HepG2 (cell line): ENCODE results near the gene DDX49. TPM values are rescaled to one million over a fixed set of nuclear protein-coding genes. Genes with fewer than 3 reads are reported as not detected.

Source experiments
- ARHGAP35 ChIP-seq: sonication (generic); formaldehyde crosslinking; IDR thresholded peaks from 2 replicates; pipeline ENCODE4 v1.9.0; 2022; ENCODE audit warnings: mild to moderate bottlenecking, inconsistent platforms, moderate library complexity, missing genetic modification reagents, borderline replicate concordance
- HDAC1 ChIP-seq: sonication (generic); formaldehyde crosslinking; IDR thresholded peaks from 2 replicates; pipeline ENCODE4 v1.5.1; 2020; ENCODE audit warnings: mild to moderate bottlenecking, missing genetic modification reagents
- KLF12 ChIP-seq: sonication (generic); formaldehyde crosslinking; IDR thresholded peaks from 2 replicates; pipeline ENCODE4 v1.4.0; 2020; ENCODE audit warnings: missing genetic modification reagents, borderline replicate concordance
- MAF1 ChIP-seq: sonication (generic); formaldehyde crosslinking; IDR thresholded peaks from 2 replicates; pipeline ENCODE4 v1.5.0; 2020; ENCODE audit warnings: missing genetic modification reagents, borderline replicate concordance
- NR2F2 ChIP-seq: IDR thresholded peaks from 2 replicates; pipeline ENCODE4 v1.6.1; 2012; ENCODE audit warnings: low read depth, inconsistent platforms, borderline replicate concordance
- PAXIP1 ChIP-seq: sonication (generic); formaldehyde crosslinking; conservative IDR thresholded peaks from 2 replicates; pipeline ENCODE4 v1.4.0; 2020; ENCODE audit warnings: mild to moderate bottlenecking, missing genetic modification reagents, moderate library complexity
- PLRG1 ChIP-seq: fragments of 450-650 bp; conservative IDR thresholded peaks from 2 replicates; pipeline ENCODE4 v1.6.1; 2016
- RXRB ChIP-seq: IDR thresholded peaks from 2 replicates; pipeline ENCODE4 v1.6.1; 2016; ENCODE audit warnings: borderline replicate concordance, missing genetic modification reagents, missing compliant biosample characterization
- SNAI1 ChIP-seq: sonication (generic); formaldehyde crosslinking; IDR thresholded peaks from 2 replicates; pipeline ENCODE4 v1.5.0; 2020; ENCODE audit warnings: mild to moderate bottlenecking, missing genetic modification reagents, borderline replicate concordance
- ZNF24 ChIP-seq: fragments of 450-650 bp; IDR thresholded peaks from 2 replicates; pipeline ENCODE4 v1.6.1; 2017; ENCODE audit warnings: antibody characterized with exemption, mild to moderate bottlenecking
- polyA plus RNA-seq, 8 experiments: library from polyadenylated mRNA; depleted of rRNA in 3 of 8; stranded (reverse) in 7 of 8; unstranded in 1 of 8; fragments of >200 nt; fragmentation: Illumina TruSeq in 4 of 8; extraction: Trizol in 4 of 8; gene quantifications; 2 replicates each; pipeline versions ENCODE4 v1.2.1 to v1.2.3, GENCODE V29; 2011 to 2016; ENCODE audit warnings: low read depth in 4 of 8, missing spikeins in 1 of 8, mixed read lengths in 1 of 8; ENCODE audit not compliant: insufficient read depth in 1 of 8
- total RNA-seq, 5 experiments: library from RNA; depleted of rRNA; stranded (reverse); fragments of >200 nt; fragmentation: Illumina TruSeq; extraction: Trizol; gene quantifications; 2 replicates each; pipeline ENCODE4 v1.2.3, GENCODE V29; 2016; ENCODE audit warnings: low read depth in 1 of 5
- TF ChIP-seq, protein P1 (sequence below): sonication (generic); formaldehyde crosslinking; IDR thresholded peaks from 2 replicates; pipeline ENCODE4 v1.5.0; 2020; ENCODE audit warnings: mild to moderate bottlenecking, missing genetic modification reagents, borderline replicate concordance
- TF ChIP-seq, protein P2 (sequence below): sonication (generic); formaldehyde crosslinking; IDR thresholded peaks from 2 replicates; pipeline ENCODE4 v1.8.0; 2022; ENCODE audit warnings: missing genetic modification reagents, mild to moderate bottlenecking, borderline replicate concordance
- TF ChIP-seq, protein P3 (sequence below): sonication (generic); formaldehyde crosslinking; IDR thresholded peaks from 2 replicates; pipeline ENCODE4 v1.4.0; 2020; ENCODE audit warnings: missing genetic modification reagents
- TF ChIP-seq, protein P4 (sequence below): IDR thresholded peaks from 2 replicates; pipeline ENCODE4 v1.6.1; 2016; ENCODE audit warnings: mild to moderate bottlenecking, missing biosample characterization, missing genetic modification reagents

DDX49 gene
- total and polyA plus RNA-seq, 2 of the 13 experiments (the other 11 are each of a cell fraction or from before 2014, with no cell fraction given) = 27.0 to 46.2 TPM

- TF ChIP-seq, protein P1, sequence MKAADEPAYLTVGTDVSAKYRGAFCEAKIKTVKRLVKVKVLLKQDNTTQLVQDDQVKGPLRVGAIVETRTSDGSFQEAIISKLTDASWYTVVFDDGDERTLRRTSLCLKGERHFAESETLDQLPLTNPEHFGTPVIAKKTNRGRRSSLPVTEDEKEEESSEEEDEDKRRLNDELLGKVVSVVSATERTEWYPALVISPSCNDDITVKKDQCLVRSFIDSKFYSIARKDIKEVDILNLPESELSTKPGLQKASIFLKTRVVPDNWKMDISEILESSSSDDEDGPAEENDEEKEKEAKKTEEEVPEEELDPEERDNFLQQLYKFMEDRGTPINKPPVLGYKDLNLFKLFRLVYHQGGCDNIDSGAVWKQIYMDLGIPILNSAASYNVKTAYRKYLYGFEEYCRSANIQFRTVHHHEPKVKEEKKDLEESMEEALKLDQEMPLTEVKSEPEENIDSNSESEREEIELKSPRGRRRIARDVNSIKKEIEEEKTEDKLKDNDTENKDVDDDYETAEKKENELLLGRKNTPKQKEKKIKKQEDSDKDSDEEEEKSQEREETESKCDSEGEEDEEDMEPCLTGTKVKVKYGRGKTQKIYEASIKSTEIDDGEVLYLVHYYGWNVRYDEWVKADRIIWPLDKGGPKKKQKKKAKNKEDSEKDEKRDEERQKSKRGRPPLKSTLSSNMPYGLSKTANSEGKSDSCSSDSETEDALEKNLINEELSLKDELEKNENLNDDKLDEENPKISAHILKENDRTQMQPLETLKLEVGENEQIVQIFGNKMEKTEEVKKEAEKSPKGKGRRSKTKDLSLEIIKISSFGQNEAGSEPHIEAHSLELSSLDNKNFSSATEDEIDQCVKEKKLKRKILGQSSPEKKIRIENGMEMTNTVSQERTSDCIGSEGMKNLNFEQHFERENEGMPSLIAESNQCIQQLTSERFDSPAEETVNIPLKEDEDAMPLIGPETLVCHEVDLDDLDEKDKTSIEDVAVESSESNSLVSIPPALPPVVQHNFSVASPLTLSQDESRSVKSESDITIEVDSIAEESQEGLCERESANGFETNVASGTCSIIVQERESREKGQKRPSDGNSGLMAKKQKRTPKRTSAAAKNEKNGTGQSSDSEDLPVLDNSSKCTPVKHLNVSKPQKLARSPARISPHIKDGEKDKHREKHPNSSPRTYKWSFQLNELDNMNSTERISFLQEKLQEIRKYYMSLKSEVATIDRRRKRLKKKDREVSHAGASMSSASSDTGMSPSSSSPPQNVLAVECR (CRISPR knock-in tag) = peak; percentile 37; the same call in 1 of the 2 replicates
- TF ChIP-seq RXRB (CRISPR knock-in tag) (peak; percentile 14; the same call in 1 of the 2 replicates), NR2F2 (no peak), KLF12 (CRISPR knock-in tag) (no peak), ZNF24 (no peak), PAXIP1 (CRISPR knock-in tag) (peak; percentile 31), ARHGAP35 (CRISPR knock-in tag) (no peak), PLRG1 (no peak), HDAC1 (CRISPR knock-in tag) (0 out of 2 replicates have a peak, but pooled peaks have one; percentile 11), SNAI1 (CRISPR knock-in tag) (no peak), MAF1 (CRISPR knock-in tag) (peak; percentile 37; the same call in 1 of the 2 replicates)
- TF ChIP-seq, protein P2, sequence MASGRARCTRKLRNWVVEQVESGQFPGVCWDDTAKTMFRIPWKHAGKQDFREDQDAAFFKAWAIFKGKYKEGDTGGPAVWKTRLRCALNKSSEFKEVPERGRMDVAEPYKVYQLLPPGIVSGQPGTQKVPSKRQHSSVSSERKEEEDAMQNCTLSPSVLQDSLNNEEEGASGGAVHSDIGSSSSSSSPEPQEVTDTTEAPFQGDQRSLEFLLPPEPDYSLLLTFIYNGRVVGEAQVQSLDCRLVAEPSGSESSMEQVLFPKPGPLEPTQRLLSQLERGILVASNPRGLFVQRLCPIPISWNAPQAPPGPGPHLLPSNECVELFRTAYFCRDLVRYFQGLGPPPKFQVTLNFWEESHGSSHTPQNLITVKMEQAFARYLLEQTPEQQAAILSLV (CRISPR knock-in tag) = peak; percentile 55; the same call in 1 of the 2 replicates
- TF ChIP-seq, protein P3, sequence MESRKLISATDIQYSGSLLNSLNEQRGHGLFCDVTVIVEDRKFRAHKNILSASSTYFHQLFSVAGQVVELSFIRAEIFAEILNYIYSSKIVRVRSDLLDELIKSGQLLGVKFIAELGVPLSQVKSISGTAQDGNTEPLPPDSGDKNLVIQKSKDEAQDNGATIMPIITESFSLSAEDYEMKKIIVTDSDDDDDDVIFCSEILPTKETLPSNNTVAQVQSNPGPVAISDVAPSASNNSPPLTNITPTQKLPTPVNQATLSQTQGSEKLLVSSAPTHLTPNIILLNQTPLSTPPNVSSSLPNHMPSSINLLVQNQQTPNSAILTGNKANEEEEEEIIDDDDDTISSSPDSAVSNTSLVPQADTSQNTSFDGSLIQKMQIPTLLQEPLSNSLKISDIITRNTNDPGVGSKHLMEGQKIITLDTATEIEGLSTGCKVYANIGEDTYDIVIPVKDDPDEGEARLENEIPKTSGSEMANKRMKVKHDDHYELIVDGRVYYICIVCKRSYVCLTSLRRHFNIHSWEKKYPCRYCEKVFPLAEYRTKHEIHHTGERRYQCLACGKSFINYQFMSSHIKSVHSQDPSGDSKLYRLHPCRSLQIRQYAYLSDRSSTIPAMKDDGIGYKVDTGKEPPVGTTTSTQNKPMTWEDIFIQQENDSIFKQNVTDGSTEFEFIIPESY = no peak
- TF ChIP-seq, protein P4, sequence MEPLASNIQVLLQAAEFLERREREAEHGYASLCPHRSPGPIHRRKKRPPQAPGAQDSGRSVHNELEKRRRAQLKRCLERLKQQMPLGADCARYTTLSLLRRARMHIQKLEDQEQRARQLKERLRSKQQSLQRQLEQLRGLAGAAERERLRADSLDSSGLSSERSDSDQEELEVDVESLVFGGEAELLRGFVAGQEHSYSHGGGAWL = 0 out of 2 replicates have a peak, but pooled peaks have one; percentile 0
Measured at GRCh38 chr19:18939922-18940768, 20.6 kb downstream of the DDX49 start (continued).
